IMR-90 (cell line): ENCODE measurements around the gene GDPD5. TPM values are rescaled to one million over a fixed set of nuclear protein-coding genes. Genes with fewer than 3 reads are reported as not detected.

Source experiments
- ATAC-seq: fragments of 200-7000 bp; cut with Tn5 transposase; 2 replicates; pipeline ENCODE4 v1.9.1; 2020; ENCODE audit warnings: low read depth, mild to moderate bottlenecking, moderate library complexity
- BruUV-seq: library from RNA; stranded (reverse); fragments of 400-500 nt; replicated peaks from 2 replicates; lab custom pipeline; 2021; lab: Mats Ljungman, UMichigan
- CTCF ChIA-PET: fragments of 300-600 bp; formaldehyde crosslinking; extraction: SDS; loops from one replicate; lab custom pipeline; 2021; ENCODE audit warnings: antibody characterized with exemption; lab: Yijun Ruan, JAX
- POLR2A ChIA-PET: fragments of 300-600 bp; sonication (Branson Sonifier 250); formaldehyde crosslinking; loops from one replicate; lab custom pipeline; 2022; ENCODE audit warnings: antibody characterized with exemption; ENCODE audit not compliant: unreplicated experiment; lab: Charles Lee
- DNase-seq: peaks from one replicate; pipeline ENCODE4 v3.0.0; 2013
- H2AFZ ChIP-seq: replicated peaks from 2 replicates; pipeline ENCODE3; 2013; ENCODE audit warnings: low read length, mild to moderate bottlenecking; ENCODE audit not compliant: poor library complexity
- H2AK5ac ChIP-seq: 2 replicates; pipeline ENCODE4 v1.6.1; 2013; ENCODE audit warnings: low read depth, low read length, inconsistent platforms
- H2AK9ac ChIP-seq: replicated peaks from 2 replicates; pipeline ENCODE3; 2013; ENCODE audit warnings: mild to moderate bottlenecking, low read depth, low read length, moderate library complexity; ENCODE audit not compliant: poor library complexity
- H2BK120ac ChIP-seq: 2 replicates; pipeline ENCODE4 v1.6.1; 2013; ENCODE audit warnings: low read depth, low read length, inconsistent platforms
- H2BK15ac ChIP-seq: 3 replicates; pipeline ENCODE4 v1.6.1; 2013; ENCODE audit warnings: low read depth, low read length, inconsistent platforms
- H2BK20ac ChIP-seq: 2 replicates; pipeline ENCODE4 v1.6.1; 2013; ENCODE audit warnings: low read depth, mild to moderate bottlenecking, inconsistent platforms, low read length, moderate library complexity
- H2BK5ac ChIP-seq: 2 replicates; pipeline ENCODE4 v1.6.1; 2013; ENCODE audit warnings: mild to moderate bottlenecking, low read depth, low read length, inconsistent platforms; ENCODE audit not compliant: poor library complexity, severe bottlenecking
- H3K14ac ChIP-seq: replicated peaks from 2 replicates; pipeline ENCODE4 v1.6.1; 2013; ENCODE audit warnings: low read depth, low read length, inconsistent platforms
- H3K18ac ChIP-seq: 2 replicates; pipeline ENCODE4 v1.6.1; 2013; ENCODE audit warnings: low read depth, low read length, control low read depth
- H3K23ac ChIP-seq: 2 replicates; pipeline ENCODE4 v1.6.1; 2013; ENCODE audit warnings: low read depth, low read length, inconsistent platforms
- H3K27ac ChIP-seq: 2 replicates; pipeline ENCODE4 v1.5.1; 2013; ENCODE audit warnings: mild to moderate bottlenecking, control low read depth, low read length; ENCODE audit not compliant: insufficient read depth
- H3K27me3 ChIP-seq: 2 replicates; pipeline ENCODE4 v1.6.1; 2013; ENCODE audit warnings: low read length; ENCODE audit not compliant: control insufficient read depth, insufficient read depth
- H3K36me3 ChIP-seq: 2 replicates; pipeline ENCODE4 v1.6.1; 2013; ENCODE audit warnings: low read length, mixed read lengths; ENCODE audit not compliant: control insufficient read depth, insufficient read depth
- H3K4ac ChIP-seq: 2 replicates; pipeline ENCODE4 v1.6.1; 2013; ENCODE audit warnings: low read depth, low read length, inconsistent platforms
- H3K4me1 ChIP-seq: 2 replicates; pipeline ENCODE4 v1.6.1; 2013; ENCODE audit warnings: low read length, mixed read lengths; ENCODE audit not compliant: control insufficient read depth, insufficient read depth
- H3K4me2 ChIP-seq: 2 replicates; pipeline ENCODE4 v1.6.1; 2013; ENCODE audit warnings: low read depth, mild to moderate bottlenecking, control low read depth, low read length, moderate library complexity
- H3K4me3 ChIP-seq: 2 replicates; pipeline ENCODE4 v1.5.1; 2013; ENCODE audit warnings: low read depth, mild to moderate bottlenecking, control low read depth, low read length, moderate library complexity; ENCODE audit not compliant: insufficient read depth
- H3K56ac ChIP-seq: 2 replicates; pipeline ENCODE4 v1.6.1; 2013; ENCODE audit warnings: low read length, inconsistent platforms; ENCODE audit not compliant: insufficient read depth; ENCODE audit errors: extremely low read depth
- H3K79me1 ChIP-seq, 2 experiments: 2 replicates each; pipeline ENCODE4 v1.6.1; 2013; ENCODE audit warnings: low read length in 2 of 2, inconsistent platforms in 1 of 2, low read depth in 1 of 2
- H3K9ac ChIP-seq: 2 replicates; pipeline ENCODE4 v1.6.1; 2013; ENCODE audit warnings: low read depth, low read length, control low read depth
- H3K9me1 ChIP-seq: 2 replicates; pipeline ENCODE4 v1.6.1; 2013; ENCODE audit warnings: low read length, inconsistent platforms; ENCODE audit not compliant: insufficient read depth
- H3K9me3 ChIP-seq: 2 replicates; pipeline ENCODE4 v1.6.1; 2013; ENCODE audit warnings: low read length; ENCODE audit not compliant: control insufficient read depth, insufficient read depth
- H4K20me1 ChIP-seq: 2 replicates; pipeline ENCODE4 v1.6.1; 2013; ENCODE audit warnings: low read length, inconsistent platforms; ENCODE audit not compliant: insufficient read depth
- H4K5ac ChIP-seq: 2 replicates; pipeline ENCODE4 v1.6.1; 2013; ENCODE audit warnings: mild to moderate bottlenecking, low read depth, low read length, control low read depth
- H4K8ac ChIP-seq, 2 experiments: 2 replicates each; pipeline ENCODE4 v1.6.1; 2013; ENCODE audit warnings: low read depth in 2 of 2, low read length in 2 of 2, control low read depth in 1 of 2, inconsistent platforms in 1 of 2
- H4K91ac ChIP-seq: 2 replicates; pipeline ENCODE4 v1.6.1; 2013; ENCODE audit warnings: low read depth, low read length, inconsistent platforms; ENCODE audit not compliant: insufficient read depth
- NFE2L2 ChIP-seq: fragments of 150-350 bp; IDR thresholded peaks from 2 replicates; pipeline ENCODE4 v1.6.1; 2016; ENCODE audit warnings: low read depth, mild to moderate bottlenecking, low read length
- RCOR1 ChIP-seq: IDR thresholded peaks from 2 replicates; pipeline ENCODE4 v1.6.1; 2012; ENCODE audit warnings: mild to moderate bottlenecking, low read length, improper control_type of control experiment; ENCODE audit not compliant: insufficient replicate concordance
- WGBS, 2 experiments: methylation state at CpG; one replicate each; pipeline versions ENCODE4 v1.1.5 to v1.1.7; 2013; ENCODE audit warnings: missing lambda C conversion rate in 2 of 2; ENCODE audit not compliant: insufficient read length in 1 of 2; ENCODE audit errors: extremely low coverage in 2 of 2; 5-methylcytosine and 5-hydroxymethylcytosine counted together
- dilution Hi-C: fragments of 300-500 bp; cut with HindIII; formaldehyde crosslinking; loops from one replicate; pipeline ENCODE4 v1.14.3; 2018; ENCODE audit warnings: low sequenced_read_pairs; ENCODE audit not compliant: unreplicated experiment
- in situ Hi-C: fragments of 300-500 bp; cut with MboI; formaldehyde crosslinking; loops from 3 replicates; pipeline ENCODE4 v1.14.3; 2019; ENCODE audit warnings: low sequenced_read_pairs, inconsistent platforms, mixed read lengths
- intact Hi-C: fragments of 100-400 bp; cut with micrococcal nuclease; formaldehyde crosslinking; loops from 2 replicates; pipeline ENCODE4 v1.10.0; 2022
- polyA plus RNA-seq, 3 experiments: library from polyadenylated mRNA; depleted of rRNA; stranded (reverse); fragments of >200 nt; gene quantifications; 2 replicates each; pipeline ENCODE4 v1.2.3, GENCODE V29; 2012; ENCODE audit warnings: low replicate concordance in 1 of 3
- total RNA-seq: library from RNA; depleted of rRNA; stranded (reverse); fragments of >200 nt; gene quantifications from 2 replicates; pipeline ENCODE4 v1.2.3, GENCODE V29; 2012

GDPD5 gene
- total and polyA plus RNA-seq, 2 of the 4 experiments (the other 2 are of a cell fraction): 2.0 to 7.9 TPM

GRCh38 chr11:75536786-75537641 lies 11.3 kb upstream of the GDPD5 start:
- dilution Hi-C loops (no loop called here), in situ Hi-C loops (loop anchor here (25.0 kb wide), 1 partner anchor 250 kb away; no protein-coding TSS in a partner anchor), intact Hi-C loops (no loop called here)
- Histone ChIP-seq H4K5ac (no peak overlapping the region), H3K56ac (no peak overlapping the region), H2AK5ac (no peak overlapping the region), H3K27me3 (no peaks in the 10 kb centered on the region; the same call in 1 of the 2 replicates), H3K9me1 (no peaks in the 10 kb centered on the region), H2AFZ (peak overlapping the region; percentile 13), H3K79me1 (no peaks in the 10 kb centered on the region), H3K9me3 (no peaks in the 10 kb centered on the region), H3K18ac (no peak overlapping the region), H3K4me3 (no peak overlapping the region), H3K14ac (no peak overlapping the region), H3K4me2 (no peak overlapping the region), H3K23ac (no peak overlapping the region), H4K91ac (no peak overlapping the region), H3K4me1 (peaks cover 8% of the 10 kb centered on the region; the same call in 1 of the 2 replicates), H3K4ac (no peak overlapping the region), H3K27ac (no peak overlapping the region), H2BK5ac (no peak overlapping the region), H3K9ac (no peak overlapping the region), H2BK120ac (no peak overlapping the region), H4K20me1 (no peaks in the 10 kb centered on the region), H2BK20ac (no peak overlapping the region), H4K8ac (no peak overlapping the region), H3K36me3 (no peaks in the 10 kb centered on the region), H2BK15ac (no peak overlapping the region), H2AK9ac (no peak overlapping the region)
- ChIA-PET CTCF (interaction anchor here (0.5 kb wide), 1 partner anchor 181 kb away, joined by 5 read pairs; no protein-coding TSS in a partner anchor), POLR2A (interaction anchor here (0.6 to 0.7 kb wide), 2 partner anchors 42 to 1468 kb away, joined by 3 to 4 read pairs; no protein-coding TSS in a partner anchor)
- TF ChIP-seq RCOR1 (peak; percentile 68), NFE2L2 (no peak)
- DNase-seq (peak; percentile 41), ATAC-seq (no peak)
- 83% methylated on average over 1 of the region's 13 CpGs; no CpG with 5 or more reads in 1 of the 2 experiments for WGBS, 2 experiments
- no TSS peak for BruUV-seq
